ENCODE measurements around the gene CYP8B1. TPM values are rescaled to one million over a fixed set of nuclear protein-coding genes. Genes with fewer than 3 reads are reported as not detected.

Gene CYP8B1
- total RNA-seq, 1 experiment from 2014 or later = not detected

GRCh38 chr3:42827023-42827422, 48.7 kb downstream of the CYP8B1 start:
- Histone ChIP-seq H2AFZ (no peak overlapping the region), H3K36me3 (ENCODE audit: low read depth) (peaks cover 3% of the 10 kb centered on the region; the same call in 1 of the 2 replicates), H3K9me3 (ENCODE audit: insufficient read depth, low read depth) (no peaks in the 10 kb centered on the region), H4K20me1 (ENCODE audit: insufficient read depth) (no peaks in the 10 kb centered on the region), H3K27ac (peak overlapping the region; percentile 90), H3K27me3 (ENCODE audit: insufficient read depth, low read depth) (no peaks in the 10 kb centered on the region), H3K4me1 (replicated peaks; ENCODE audit: insufficient read depth) (peaks cover 80% of the 10 kb centered on the region), H3K79me2 (ENCODE audit: low read depth) (peaks cover 86% of the 10 kb centered on the region), H3K4me2 (peak overlapping the region; percentile 52), H3F3A (ENCODE audit: insufficient read depth, low read depth) (peaks cover 40% of the 10 kb centered on the region), H3K9me2 (ENCODE audit: insufficient read depth) (no peaks in the 10 kb centered on the region), H3K4me3 (peak overlapping the region; percentile 1; the same call in 1 of the 2 replicates)
- ChIA-PET POLR2A (ENCODE audit: unreplicated experiment) (no interaction called here), CTCF (no interaction called here)
- intact Hi-C loops (cut with micrococcal nuclease; ENCODE audit: unreplicated experiment) = no loop called here
- TF ChIP-seq EZH2 (IDR thresholded peaks at IDR 0.05; ENCODE audit: low read depth) (no peak), CTCF (conservative IDR thresholded peaks at IDR 0.05) (no peak)
- DNase-seq = peak in 1 of 2 experiments; percentile 60
- no TSS peak for BruUV-seq (replicated peaks)

GRCh38 chr3:42826141-42826540, 49.5 kb downstream of the CYP8B1 start:
- no peak overlapping the region for H2AFZ ChIP-seq
- peak overlapping the region; percentile 90; the same call in 1 of the 2 replicates for H3K27ac ChIP-seq
- H3K9me3 ChIP-seq (ENCODE audit: insufficient read depth, low read depth) = no peaks in the 10 kb centered on the region
- no peaks in the 10 kb centered on the region for H4K20me1 ChIP-seq (ENCODE audit: insufficient read depth)
- peaks cover 81% of the 10 kb centered on the region for H3K79me2 ChIP-seq (ENCODE audit: low read depth)
- peaks cover 3% of the 10 kb centered on the region; the same call in 1 of the 2 replicates for H3K36me3 ChIP-seq (ENCODE audit: low read depth)
- H3K9me2 ChIP-seq (ENCODE audit: insufficient read depth) = no peaks in the 10 kb centered on the region
- H3K4me1 ChIP-seq (replicated peaks; ENCODE audit: insufficient read depth) = peaks cover 71% of the 10 kb centered on the region
- intact Hi-C loops (cut with micrococcal nuclease; ENCODE audit: unreplicated experiment) = no loop called here
- ChIA-PET POLR2A (ENCODE audit: unreplicated experiment) (no interaction called here), CTCF (interaction anchor here (0.6 kb wide), 1 partner anchor 38 kb away, joined by 4 read pairs; no protein-coding TSS in a partner anchor)
- no peak overlapping the region for H3K4me3 ChIP-seq
- peaks cover 40% of the 10 kb centered on the region for H3F3A ChIP-seq (ENCODE audit: insufficient read depth, low read depth)
- no peak for DNase-seq
- no peaks in the 10 kb centered on the region for H3K27me3 ChIP-seq (ENCODE audit: insufficient read depth, low read depth)
- no TSS peak for BruUV-seq (replicated peaks)
- peak overlapping the region; percentile 52; the same call in 1 of the 2 replicates for H3K4me2 ChIP-seq
- TF ChIP-seq CTCF (conservative IDR thresholded peaks at IDR 0.05) (no peak), EZH2 (IDR thresholded peaks at IDR 0.05; ENCODE audit: low read depth) (no peak)

GRCh38 chr3:42823351-42823750, 52.3 kb downstream of the CYP8B1 start:
- ChIA-PET CTCF (no interaction called here), POLR2A (ENCODE audit: unreplicated experiment) (no interaction called here)
- BruUV-seq (replicated peaks) = no TSS peak
- Histone ChIP-seq H3K79me2 (ENCODE audit: low read depth) (peaks cover 67% of the 10 kb centered on the region), H3K36me3 (ENCODE audit: low read depth) (peaks cover 3% of the 10 kb centered on the region; the same call in 1 of the 2 replicates), H3K4me2 (no peak overlapping the region), H3F3A (ENCODE audit: insufficient read depth, low read depth) (peaks cover 45% of the 10 kb centered on the region), H3K27ac (no peak overlapping the region), H3K9me3 (ENCODE audit: insufficient read depth, low read depth) (no peaks in the 10 kb centered on the region), H3K4me1 (replicated peaks; ENCODE audit: insufficient read depth) (peaks cover 68% of the 10 kb centered on the region), H3K27me3 (ENCODE audit: insufficient read depth, low read depth) (no peaks in the 10 kb centered on the region), H2AFZ (no peak overlapping the region), H3K9me2 (ENCODE audit: insufficient read depth) (no peaks in the 10 kb centered on the region), H4K20me1 (ENCODE audit: insufficient read depth) (no peaks in the 10 kb centered on the region), H3K4me3 (no peak overlapping the region)
- TF ChIP-seq CTCF (conservative IDR thresholded peaks at IDR 0.05) (no peak), EZH2 (IDR thresholded peaks at IDR 0.05; ENCODE audit: low read depth) (no peak)
- DNase-seq = no peak
- intact Hi-C loops (cut with micrococcal nuclease; ENCODE audit: unreplicated experiment) = no loop called here

Measured in PC-9 (cell line).